Lower leg skin (tissue), 4 donors: ENCODE results near the gene CXCL12. TPM values are rescaled to one million over a fixed set of nuclear protein-coding genes. Genes with fewer than 3 reads are reported as not detected.

ENCODE experiments used
- DNase-seq, 2 donors: peaks; one replicate each; pipeline ENCODE4 v3.0.0-alpha.2; 2019; ENCODE audit warnings: low spot score in 2 of 2
- H3K4me3 ChIP-seq: fragments of 200-600 bp; sonication (generic); 2 replicates; pipeline ENCODE4 v1.5.1; 2017; ENCODE audit warnings: mild to moderate bottlenecking, low read depth; ENCODE audit not compliant: poor library complexity, severe bottlenecking
- POLR2A ChIP-seq, 2 donors: fragments of 450-650 bp; IDR thresholded peaks; one replicate each; pipeline ENCODE4 v1.6.1; 2016 to 2017; ENCODE audit warnings: antibody characterized with exemption in 2 of 2, mild to moderate bottlenecking in 1 of 2, moderate library complexity in 1 of 2
- WGBS, 2 donors: methylation state at CpG; one replicate each; pipeline ENCODE4 v1.1.5; 2018; 5-methylcytosine and 5-hydroxymethylcytosine counted together
- intact Hi-C: fragments of 100-400 bp; cut with DNase I; formaldehyde crosslinking; loops from one replicate; pipeline ENCODE4 v1.15.0; 2023; ENCODE audit warnings: low total_unique reads
- total RNA-seq, 4 donors: library from RNA; depleted of rRNA; stranded (reverse); fragments of >200 nt; gene quantifications; one replicate each; pipeline ENCODE4 v1.1.0, GENCODE V29; 2016
- TF ChIP-seq, protein P1 (sequence below), 3 donors: fragments of 450-650 bp; IDR thresholded peaks; one replicate each; pipeline ENCODE4 v1.5.1; 2016; ENCODE audit warnings: antibody characterized with exemption in 3 of 3, mild to moderate bottlenecking in 3 of 3, moderate library complexity in 2 of 3

Gene CXCL12
- total RNA-seq, 4 donors from 2014 or later: 4.9 to 36.2 (median 21.1) TPM

DNA sequence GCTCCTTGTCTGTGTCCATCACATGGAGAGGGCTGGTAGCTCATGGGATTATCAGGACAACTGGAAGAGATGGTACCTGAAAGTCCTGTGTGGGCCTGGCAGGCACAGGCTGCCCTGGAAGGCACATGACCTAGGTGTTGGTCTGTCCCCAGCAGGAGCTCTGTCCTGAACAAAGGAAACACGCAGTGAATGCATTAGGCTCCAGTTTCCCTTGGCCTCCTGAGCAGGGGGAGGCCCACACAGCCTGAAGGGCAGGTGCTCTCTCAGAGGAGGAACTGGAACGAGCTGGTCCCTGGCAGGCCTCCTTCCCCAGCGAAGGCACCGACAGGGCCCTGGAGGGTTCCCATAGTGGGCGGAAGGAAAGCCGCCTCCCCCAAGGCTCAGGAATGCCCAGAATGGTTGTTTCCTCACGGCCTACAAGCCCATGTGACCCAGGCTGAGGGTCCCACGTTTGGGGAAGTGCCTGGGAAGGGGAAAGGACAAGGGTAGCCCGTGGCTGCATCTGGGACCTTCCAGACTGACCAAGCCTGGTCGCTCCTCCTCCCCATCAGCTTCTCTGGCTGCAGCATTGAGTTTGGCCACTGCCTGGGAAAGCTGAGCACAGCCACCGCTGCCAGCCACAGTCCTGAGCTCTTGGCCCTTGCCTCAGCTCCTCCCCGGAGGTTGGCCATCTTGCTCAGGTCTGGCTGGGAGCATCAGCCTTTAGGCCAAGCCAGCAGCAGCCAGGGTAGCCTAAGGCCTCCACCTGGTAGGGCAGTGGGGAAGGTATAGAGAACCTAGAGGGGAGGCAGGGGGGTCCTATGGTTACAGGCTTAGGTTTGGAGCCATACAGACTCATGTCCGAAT is 21.8 kb downstream of the CXCL12 start:
- no peak overlapping the region for H3K4me3 ChIP-seq
- 79 to 90% methylated on average over 8 to 11 of the region's 13 CpGs for WGBS, 2 donors
- intact Hi-C loops: no loop called here
- no peak for DNase-seq
- TF ChIP-seq POLR2A (IDR thresholded peaks at IDR 0.05): no peak
- TF ChIP-seq, protein P1, sequence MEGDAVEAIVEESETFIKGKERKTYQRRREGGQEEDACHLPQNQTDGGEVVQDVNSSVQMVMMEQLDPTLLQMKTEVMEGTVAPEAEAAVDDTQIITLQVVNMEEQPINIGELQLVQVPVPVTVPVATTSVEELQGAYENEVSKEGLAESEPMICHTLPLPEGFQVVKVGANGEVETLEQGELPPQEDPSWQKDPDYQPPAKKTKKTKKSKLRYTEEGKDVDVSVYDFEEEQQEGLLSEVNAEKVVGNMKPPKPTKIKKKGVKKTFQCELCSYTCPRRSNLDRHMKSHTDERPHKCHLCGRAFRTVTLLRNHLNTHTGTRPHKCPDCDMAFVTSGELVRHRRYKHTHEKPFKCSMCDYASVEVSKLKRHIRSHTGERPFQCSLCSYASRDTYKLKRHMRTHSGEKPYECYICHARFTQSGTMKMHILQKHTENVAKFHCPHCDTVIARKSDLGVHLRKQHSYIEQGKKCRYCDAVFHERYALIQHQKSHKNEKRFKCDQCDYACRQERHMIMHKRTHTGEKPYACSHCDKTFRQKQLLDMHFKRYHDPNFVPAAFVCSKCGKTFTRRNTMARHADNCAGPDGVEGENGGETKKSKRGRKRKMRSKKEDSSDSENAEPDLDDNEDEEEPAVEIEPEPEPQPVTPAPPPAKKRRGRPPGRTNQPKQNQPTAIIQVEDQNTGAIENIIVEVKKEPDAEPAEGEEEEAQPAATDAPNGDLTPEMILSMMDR (IDR thresholded peaks at IDR 0.05): no peak

DNA sequence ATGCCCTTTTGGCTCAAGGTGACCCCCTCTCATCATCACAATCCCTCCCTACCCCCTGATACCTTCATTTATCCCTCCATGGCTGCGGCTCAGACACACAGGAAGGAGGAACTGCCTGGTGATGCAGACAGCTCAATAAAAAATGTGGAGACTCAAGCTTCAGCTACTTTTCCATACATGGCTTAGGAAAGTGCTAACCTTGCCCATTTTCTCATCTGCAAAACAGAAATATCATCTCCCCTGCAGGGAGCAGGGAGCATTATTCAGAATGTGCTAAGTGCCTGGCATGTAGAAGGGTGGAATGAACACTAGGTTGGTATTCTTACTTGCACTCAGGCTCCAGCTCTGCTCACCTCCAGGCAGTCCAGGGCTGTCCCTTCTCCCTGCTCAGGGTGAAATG is 23.8 kb downstream of the CXCL12 start:
- intact Hi-C loops: no loop called here
- no peak for TF ChIP-seq POLR2A (IDR thresholded peaks at IDR 0.05)
- TF ChIP-seq, protein P1 (IDR thresholded peaks at IDR 0.05): no peak
- no peak for DNase-seq
- 0 to 45% methylated on average over 1 of the region's 1 CpG for WGBS, 2 donors
- no peak overlapping the region for H3K4me3 ChIP-seq

DNA sequence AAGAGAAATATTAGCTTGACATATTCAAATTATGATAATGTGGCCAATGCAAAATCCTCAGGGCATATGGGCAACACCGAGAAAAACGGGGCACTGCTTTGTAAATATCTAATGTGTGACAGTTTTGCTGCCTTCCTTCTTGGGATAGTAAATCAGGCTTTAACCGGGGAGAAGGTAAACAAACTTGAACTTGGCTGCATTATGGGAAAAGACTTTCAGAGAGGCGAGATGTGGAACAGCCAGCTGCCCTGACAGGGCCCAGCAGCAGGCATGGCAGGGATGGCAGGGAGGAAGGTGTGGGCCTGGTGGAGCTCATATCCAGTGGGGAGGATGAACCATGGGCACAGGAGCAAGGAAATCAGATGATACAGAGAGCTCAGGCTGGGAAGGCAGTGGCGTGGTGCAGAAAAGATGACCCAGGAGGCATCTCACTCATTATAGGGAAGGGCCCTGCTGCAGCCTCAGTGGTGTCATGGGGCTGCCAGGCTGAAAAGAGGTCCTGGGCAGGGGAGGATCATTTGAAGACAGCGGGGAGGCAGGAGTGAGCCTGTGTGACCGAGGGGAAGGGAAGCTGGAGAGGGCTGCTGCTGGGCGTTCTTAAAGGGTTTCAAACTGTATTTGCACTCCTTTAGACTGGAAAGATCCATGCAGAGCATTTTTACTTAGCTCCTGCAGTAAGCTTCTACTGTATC is 26.7 kb downstream of the CXCL12 start:
- no peak overlapping the region for H3K4me3 ChIP-seq
- no peak for DNase-seq
- intact Hi-C loops: no loop called here
- TF ChIP-seq POLR2A (IDR thresholded peaks at IDR 0.05): no peak
- TF ChIP-seq, protein P1 (IDR thresholded peaks at IDR 0.05): no peak
- 71 to 78% methylated on average over 8 of the region's 8 CpGs for WGBS, 2 donors

DNA sequence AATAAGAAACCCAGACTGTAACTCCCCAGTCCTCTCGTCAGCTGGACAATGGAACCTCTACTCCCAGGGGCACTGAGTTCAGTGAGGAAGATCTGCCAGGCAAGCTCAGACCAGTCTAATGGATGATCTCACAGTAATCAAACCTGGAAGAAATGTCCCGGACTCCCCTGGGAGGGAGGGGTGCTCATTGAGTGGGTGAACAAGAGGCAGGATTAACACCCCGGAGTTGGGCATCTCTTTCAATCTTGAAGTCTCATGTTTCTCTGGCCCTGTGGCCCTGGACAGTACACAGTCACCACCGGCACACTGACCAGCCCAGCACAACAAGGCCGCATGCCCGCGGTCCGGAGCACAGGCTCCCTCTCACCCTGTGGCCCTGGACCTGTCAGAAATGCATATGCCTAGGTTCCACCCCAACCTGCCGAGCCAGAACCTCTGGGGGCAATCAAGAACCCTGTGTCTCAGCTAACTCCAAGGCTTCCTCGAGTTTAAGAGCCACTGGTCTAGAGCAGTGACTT is 27.8 kb downstream of the CXCL12 start:
- 69 to 76% methylated on average over 6 to 10 of the region's 10 CpGs for WGBS, 2 donors
- TF ChIP-seq POLR2A (IDR thresholded peaks at IDR 0.05): no peak
- TF ChIP-seq, protein P1 (IDR thresholded peaks at IDR 0.05): no peak
- intact Hi-C loops: no loop called here
- no peak overlapping the region for H3K4me3 ChIP-seq
- no peak for DNase-seq

DNA sequence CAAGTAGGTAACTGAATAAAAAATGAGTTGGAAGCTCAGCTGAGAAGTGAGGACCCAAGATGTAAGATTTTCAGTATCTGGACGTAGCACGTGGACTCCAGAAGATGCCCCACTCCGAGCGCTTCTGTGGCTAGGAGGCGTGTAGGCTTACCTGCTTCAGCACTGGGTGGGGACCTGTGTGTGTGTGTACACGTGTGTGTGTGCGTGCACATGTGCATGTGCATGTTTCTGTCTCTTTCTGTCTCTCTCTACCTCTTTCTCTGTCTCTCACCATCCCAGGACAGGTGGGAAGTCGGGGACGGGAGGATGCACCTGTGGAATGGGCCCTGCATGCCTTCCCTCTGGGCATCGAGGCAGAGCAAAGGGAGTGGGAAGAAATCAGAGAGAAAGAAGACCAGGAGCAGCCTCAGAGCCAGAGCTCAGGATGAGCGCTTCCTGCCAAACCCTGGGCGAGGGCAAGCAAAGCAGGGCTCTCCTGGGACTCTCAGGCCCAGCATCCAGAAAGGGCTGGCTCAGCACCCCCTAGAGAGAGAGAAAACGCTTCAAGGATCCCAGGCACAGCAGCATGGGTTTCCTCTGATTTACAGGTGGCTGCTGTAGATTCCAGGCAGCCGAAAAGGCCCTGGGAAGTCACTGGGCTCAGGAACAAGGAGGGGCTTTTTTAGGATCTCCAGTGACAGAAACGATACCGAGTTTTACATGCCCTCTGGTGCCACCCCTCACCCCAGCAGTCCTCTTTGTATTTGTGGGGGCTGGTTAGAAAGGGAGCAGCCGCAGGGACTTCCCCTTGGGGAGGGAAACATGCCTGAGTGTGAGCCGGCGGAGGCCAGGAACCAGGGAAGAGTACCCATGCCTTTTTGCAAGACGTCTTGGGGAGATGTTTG is 28.5 kb downstream of the CXCL12 start:
- WGBS, 2 donors: 62 to 66% methylated on average over 20 of the region's 20 CpGs
- TF ChIP-seq POLR2A (IDR thresholded peaks at IDR 0.05): no peak
- TF ChIP-seq, protein P1 (IDR thresholded peaks at IDR 0.05): no peak
- intact Hi-C loops: no loop called here

More for the DNA sequence above, 28.5 kb downstream of the CXCL12 start:
- H3K4me3 ChIP-seq: no peak overlapping the region
- DNase-seq: no peak
